DMS79 treated with DMSO at 0.1 percent for 48 hours (cell line): ENCODE data around the gene ARFGAP3.

Source experiments
- DNase-seq: peaks from one replicate; lab custom pipeline; 2025; lab: John Stamatoyannopoulos, UW

The ARFGAP3 gene

GRCh38 chr22:42820045-42820763, 36.9 kb downstream of the ARFGAP3 start:
- DNase-seq, result no peak

- no peak for DNase-seq
These were observed 37.5 kb downstream of the ARFGAP3 start for GRCh38 chr22:42819412-42820044.

- no peak for DNase-seq
These were observed 39.5 kb downstream of the ARFGAP3 start for GRCh38 chr22:42817556-42817955.

GRCh38 chr22:42816336-42816735, 40.7 kb downstream of the ARFGAP3 start:
- DNase-seq, result peak; percentile 38

GRCh38 chr22:42814616-42815015, 42.5 kb downstream of the ARFGAP3 start:
- DNase-seq, result no peak

GRCh38 chr22:42814215-42814614, 42.9 kb downstream of the ARFGAP3 start:
- DNase-seq, result peak; percentile 57

GRCh38 chr22:42813501-42813900, 43.6 kb downstream of the ARFGAP3 start:
- no peak for DNase-seq

- DNase-seq, result no peak
These were observed 45.6 kb downstream of the ARFGAP3 start for GRCh38 chr22:42811459-42811858.

- DNase-seq, result no peak
These were observed 48.6 kb downstream of the ARFGAP3 start for GRCh38 chr22:42808521-42808920.

GRCh38 chr22:42807185-42807584, 49.9 kb downstream of the ARFGAP3 start:
- no peak for DNase-seq

- no peak for DNase-seq
These were observed 50.9 kb downstream of the ARFGAP3 start for GRCh38 chr22:42805998-42806830.

GRCh38 chr22:42805016-42805997, 51.8 kb downstream of the ARFGAP3 start:
- DNase-seq, result peak; percentile 50

GRCh38 chr22:42803389-42803788, 53.7 kb downstream of the ARFGAP3 start:
- DNase-seq, result peak; percentile 56

GRCh38 chr22:42801252-42802080, 55.6 kb downstream of the ARFGAP3 start:
- DNase-seq, result no peak

GRCh38 chr22:42800451-42801251, 56.4 kb downstream of the ARFGAP3 start:
- DNase-seq, result no peak

GRCh38 chr22:42799461-42800405, 57.3 kb downstream of the ARFGAP3 start:
- no peak for DNase-seq

GRCh38 chr22:42799061-42799460, 58.0 kb downstream of the ARFGAP3 start:
- no peak for DNase-seq

- no peak for DNase-seq
These were observed 60.1 kb downstream of the ARFGAP3 start for GRCh38 chr22:42797011-42797410.

GRCh38 chr22:42796081-42796480, 61.0 kb downstream of the ARFGAP3 start:
- DNase-seq, result no peak
